HK-2 (cell line): ENCODE measurements around the gene PGLYRP3.

Experiments used
- DNase-seq: peaks from one replicate; pipeline ENCODE4 v3.0.0-alpha.2; 2018; ENCODE audit not compliant: unreplicated experiment

PGLYRP3 gene, protein sequence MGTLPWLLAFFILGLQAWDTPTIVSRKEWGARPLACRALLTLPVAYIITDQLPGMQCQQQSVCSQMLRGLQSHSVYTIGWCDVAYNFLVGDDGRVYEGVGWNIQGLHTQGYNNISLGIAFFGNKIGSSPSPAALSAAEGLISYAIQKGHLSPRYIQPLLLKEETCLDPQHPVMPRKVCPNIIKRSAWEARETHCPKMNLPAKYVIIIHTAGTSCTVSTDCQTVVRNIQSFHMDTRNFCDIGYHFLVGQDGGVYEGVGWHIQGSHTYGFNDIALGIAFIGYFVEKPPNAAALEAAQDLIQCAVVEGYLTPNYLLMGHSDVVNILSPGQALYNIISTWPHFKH

DNA sequence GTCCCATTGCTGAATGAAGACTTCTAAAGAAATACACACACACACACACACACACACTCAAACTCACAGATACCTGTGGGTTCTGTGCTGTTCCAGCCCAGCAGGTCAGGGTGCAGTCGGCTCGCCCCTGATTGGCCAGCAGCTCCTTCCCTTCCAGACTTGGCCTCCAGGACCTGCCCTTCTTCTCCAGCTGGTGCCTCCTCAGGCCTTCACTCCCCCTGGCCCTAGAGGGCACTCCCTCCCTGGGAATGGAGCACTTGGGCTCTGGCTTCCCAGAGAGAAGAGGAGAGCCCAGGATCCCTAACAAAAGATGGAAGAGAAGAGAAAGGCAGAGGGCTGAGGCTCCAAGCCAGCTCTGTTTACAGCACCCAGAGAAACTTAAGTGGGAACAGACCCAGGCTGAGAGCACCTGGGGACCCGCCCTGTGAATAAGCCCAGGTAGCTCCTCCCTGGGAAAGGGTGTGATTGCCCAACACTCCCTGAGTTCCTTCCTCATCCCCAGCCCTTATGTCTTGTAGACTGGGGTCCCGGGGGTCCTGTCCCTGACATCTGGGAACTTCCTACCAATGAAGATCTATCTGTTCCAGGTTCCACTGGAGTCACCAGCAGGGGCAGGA, at the start of gene PGLYRP3:
PGLYRP3 (minus strand) TSS at position 383 of the 617 bp plus-strand sequence. CDS start 2,287 bp downstream, outside the sequence.
- no peak for DNase-seq

DNA sequence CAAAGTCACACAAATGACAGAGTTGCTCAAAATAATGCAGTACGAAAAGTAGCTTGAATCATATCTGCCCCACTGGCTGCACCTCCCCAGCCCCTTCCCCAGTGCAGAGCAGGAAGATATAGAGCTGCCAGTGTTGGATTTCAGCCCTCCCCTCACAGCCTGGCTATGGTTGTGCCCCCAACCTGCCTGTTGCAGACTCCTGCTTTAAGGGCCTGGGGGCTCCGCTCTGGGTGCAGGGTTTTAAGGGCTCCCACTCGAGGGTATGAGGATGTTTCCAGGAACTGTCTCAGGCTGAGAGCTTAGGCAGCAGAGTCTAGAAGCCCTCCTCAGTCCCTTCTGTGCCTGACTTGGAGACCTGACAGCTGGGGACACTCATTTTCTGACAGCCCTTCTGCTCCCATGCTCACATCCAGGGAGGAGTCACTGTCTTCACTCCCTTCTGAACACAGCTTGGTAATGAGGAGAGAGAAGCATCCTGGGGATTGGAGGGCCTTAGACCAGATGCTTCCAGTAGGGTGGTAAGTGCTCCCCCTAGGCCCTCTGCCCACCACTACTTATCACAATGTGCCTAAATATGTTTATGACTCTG, 49.5 kb upstream of the PGLYRP3 start:
- no peak for DNase-seq

GRCh38 chr1:153361480-153362109, 48.8 kb upstream of the PGLYRP3 start:
- DNase-seq = no peak

- DNase-seq = no peak
Measured at GRCh38 chr1:153360592-153361479, 48.1 kb upstream of the PGLYRP3 start.

- DNase-seq = no peak
Measured at GRCh38 chr1:153360190-153360589, 47.4 kb upstream of the PGLYRP3 start.

- no peak for DNase-seq
Measured at GRCh38 chr1:153359241-153359640, 46.5 kb upstream of the PGLYRP3 start.

DNA sequence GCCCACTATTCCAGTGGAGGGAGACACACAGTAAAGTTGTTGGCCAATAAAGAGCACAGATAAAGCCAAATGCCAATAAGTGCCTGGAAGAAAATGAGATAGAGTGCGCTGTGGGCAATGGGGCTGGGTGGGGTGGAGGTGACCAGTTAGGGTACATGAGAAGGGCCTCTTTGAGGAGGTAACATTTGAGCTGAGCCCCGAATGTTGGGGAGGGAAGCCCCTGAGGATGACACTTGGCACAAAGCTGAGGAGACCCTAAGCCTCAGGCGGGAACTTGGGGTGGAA, 45.9 kb upstream of the PGLYRP3 start:
- DNase-seq = no peak

DNA sequence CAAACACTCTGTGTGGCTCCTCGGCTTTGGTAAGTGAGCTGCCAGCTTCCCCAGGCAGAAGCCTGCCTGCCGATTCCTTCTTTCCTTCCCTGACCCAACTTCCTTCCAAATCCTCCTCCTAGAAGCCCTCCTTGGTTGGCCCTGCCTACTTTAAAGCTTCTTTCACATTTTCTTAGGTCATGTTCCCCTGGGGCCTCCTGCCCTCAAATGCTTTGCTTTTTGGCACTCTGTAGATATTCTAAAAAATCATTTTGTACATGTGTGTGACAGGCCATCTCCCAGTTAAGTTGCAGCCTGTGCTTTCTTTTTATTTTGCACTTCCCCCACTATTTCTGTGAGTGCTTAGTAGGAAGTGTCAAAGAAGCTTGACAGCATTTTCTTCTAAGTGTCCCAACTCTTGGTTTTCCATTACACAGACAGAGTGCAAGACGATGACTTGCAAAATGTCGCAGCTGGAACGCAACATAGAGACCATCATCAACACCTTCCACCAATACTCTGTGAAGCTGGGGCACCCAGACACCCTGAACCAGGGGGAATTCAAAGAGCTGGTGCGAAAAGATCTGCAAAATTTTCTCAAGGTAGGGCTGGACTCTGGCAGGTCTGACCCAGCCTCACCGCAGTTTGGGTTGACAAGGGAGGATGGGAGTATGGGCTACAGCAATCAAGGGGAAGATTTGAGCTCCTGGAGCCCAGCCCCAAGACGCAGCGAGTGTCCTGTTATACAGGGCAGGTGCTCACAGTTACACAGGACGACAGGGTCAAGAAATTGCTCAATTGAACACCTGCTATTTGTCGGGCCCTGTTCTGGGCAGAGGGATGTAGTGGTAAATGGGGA, 45.3 kb upstream of the PGLYRP3 start, which contains the start of gene S100A9:
S100A9 (plus strand) TSS at position 2 of the 838 bp plus-strand sequence; CDS start at position 432, 430 bp downstream.
- no peak for DNase-seq

DNA sequence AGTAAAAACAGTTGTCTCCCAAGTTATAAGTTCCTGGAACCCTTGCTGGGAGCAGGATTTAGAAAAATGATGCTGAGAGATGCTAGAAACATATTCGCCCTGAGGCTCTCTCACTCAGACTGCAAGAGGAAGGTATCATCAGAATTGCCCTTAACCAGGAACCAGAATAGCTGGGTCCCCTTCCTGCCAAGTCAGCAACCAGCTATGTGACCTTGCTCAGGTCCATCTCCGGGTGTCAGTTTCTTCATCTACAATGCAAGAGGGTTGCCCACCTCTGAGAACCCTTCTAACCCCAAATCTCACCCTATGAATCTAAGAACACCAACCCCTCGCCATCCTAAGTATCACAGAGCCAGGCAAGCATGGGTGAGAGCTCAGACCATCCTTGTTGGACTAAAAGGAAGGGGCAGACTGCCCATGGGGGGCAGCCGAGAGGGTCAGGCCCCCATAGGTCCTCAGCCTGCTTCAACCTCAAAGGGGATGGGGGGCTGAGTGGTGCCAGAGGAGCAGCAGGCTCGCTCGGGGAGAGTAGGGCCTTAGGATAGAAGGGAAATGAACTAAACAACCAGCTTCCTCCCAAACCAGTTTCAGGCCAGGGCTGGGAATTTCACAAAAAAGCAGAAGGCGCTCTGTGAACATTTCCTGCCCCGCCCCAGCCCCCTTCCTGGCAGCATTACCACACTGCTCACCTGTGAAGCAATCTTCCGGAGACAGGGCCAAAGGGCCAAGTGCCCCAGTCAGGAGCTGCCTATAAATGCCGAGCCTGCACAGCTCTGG, 44.5 kb upstream of the PGLYRP3 start:
- no peak for DNase-seq

DNA sequence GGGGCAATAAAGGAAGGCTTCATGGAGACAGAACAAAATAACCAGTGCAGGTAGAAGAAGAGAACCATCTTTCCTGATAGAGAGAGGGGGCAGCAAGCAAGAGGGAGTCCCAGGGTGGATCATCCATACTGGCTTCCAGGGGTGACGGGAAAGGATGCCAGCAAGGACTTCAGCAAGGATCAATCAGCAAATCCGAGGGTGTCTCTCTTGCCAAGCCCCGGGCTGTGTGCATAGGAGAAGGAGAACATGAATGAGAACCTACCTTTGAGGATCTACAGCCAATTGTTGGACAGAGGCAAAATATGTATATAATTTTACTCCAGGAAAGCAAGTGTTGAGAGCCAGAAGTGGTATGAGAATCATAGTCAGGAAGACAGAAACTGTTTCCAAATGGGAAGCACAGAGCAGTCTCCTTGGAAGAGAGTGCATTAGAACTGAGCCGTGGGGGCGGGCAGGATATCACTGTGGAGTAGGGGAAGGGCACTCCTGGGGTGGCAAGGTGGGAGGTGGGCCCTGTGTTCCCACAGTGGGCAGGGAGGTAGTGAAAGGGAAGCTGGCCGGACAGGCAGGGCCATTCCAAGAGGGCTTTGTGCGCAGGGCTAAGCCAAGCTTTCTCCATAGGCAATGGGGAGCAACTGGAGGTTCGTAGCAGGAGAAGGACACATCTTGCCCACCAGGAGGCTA, 43.8 kb upstream of the PGLYRP3 start:
- DNase-seq = no peak

DNA sequence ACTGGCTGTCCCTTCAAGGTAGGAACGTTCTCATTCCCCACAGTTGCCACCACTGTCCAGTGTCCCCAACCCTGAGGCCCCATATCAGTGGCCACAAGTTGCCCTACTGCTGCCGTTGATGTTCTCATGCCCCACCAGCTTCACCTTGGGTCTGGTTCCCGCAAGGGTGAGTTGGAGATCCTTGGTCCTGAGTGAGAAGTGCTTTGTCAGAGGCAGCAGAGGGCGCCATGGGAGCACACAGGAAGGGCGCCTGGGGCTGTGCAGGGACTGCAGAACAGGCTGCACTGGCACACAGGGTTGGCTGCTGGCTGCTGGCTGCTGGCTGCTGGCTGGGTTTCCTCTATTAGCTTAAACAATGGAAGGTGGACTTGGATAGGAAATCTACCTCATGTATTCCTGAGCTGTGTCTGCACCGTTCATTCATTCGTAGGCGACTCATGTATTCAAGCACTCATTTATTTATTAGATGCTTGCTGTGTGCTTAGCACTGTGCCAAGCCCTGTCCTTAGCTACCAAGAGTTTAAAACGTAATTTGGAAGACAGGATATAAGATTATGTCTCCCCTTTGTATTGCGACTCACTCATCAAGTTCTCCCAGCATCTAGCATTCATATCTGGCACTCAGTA, 42.8 kb upstream of the PGLYRP3 start:
- DNase-seq = peak; percentile 45

GRCh38 chr1:153354515-153355193, 41.9 kb upstream of the PGLYRP3 start:
- DNase-seq = no peak

- DNase-seq = no peak
Measured at GRCh38 chr1:153353226-153353947, 40.6 kb upstream of the PGLYRP3 start.

- DNase-seq = peak; percentile 50
Measured at GRCh38 chr1:153352523-153352922, 39.8 kb upstream of the PGLYRP3 start.

DNA sequence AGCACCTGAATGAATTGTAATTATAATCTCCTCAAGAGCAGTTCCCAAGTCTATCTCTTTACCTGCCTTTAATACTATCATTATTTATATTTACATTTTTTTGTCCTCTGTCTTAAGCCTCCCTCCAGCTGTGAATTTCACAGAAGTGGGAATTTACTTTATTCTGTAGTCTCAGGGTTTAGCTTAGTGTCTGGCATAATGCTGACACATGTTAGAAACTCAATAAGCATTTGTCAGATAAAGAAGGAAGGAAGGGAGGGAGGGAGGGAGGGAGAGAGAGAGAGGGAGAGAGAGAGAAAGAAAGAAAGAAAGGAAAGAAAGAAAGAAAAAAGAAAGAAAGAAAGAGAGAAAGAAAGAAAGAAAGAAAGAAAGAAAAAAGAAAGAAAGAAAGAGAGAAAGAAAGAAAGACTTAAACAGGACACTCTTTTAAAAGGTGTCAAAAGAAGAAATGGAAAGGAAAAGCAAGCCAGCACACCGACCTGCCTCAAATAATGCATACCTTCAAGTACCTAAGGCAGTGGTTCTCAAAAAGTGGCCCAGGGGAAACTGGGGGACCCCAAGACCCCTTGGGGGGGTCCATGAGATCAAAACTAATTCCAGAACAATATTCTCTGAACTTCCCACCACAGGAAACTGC, 37.7 kb upstream of the PGLYRP3 start:
- no peak for DNase-seq

DNA sequence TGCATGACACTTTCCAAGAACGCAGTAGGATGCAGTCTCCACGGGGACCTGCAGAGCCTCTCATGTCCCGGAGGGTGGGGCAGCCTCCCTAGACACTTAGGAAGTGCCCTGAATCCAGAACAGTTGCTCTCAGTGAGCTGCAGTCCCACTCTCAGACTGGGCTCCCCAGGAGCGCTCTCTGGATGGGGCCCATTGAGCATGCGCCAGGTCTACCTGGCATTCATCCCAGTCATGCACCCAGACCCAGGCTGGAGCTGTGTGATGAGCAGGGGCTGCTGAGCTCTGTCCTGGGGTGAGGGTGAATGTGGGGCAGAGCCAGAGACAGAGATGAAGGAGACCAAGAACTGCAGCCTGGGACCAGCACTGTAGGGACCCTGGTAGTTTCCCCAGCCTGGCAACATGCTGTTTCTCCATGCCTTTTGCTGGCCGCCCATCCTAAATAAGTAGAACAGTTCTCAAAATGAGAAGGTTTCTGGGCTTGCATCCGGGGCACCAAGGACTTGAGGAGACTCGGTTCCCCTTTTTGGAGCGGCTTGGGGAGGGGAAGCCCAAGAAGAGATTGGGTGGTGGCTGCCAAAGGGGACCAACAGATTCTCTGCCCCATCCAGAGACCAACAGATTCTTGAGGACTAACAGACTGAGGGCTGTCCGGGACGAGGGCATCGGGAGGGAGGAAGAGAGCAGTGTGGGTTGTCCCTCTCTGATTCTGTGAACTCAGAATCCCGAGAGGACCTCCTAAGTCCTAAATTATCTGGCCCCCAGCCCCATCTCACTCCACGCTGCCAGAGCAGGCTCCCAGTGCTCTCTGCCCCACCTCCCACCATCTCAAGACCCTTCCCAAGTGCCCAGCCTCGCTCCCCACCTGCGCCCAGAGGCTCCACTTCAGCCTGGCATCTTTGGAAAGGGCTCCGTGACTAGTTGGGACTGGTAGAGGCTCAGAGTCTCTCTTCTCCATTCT, 36.9 kb upstream of the PGLYRP3 start:
- DNase-seq = no peak
